ENCODE results near the gene DAZAP1.

DAZAP1 gene

GRCh38 chr19:1396019-1396767 is 11.2 kb upstream of the DAZAP1 start:
- Histone ChIP-seq H3K27ac (no peak overlapping the region), H3K4me3 (no peak overlapping the region)
- TF ChIP-seq CTCF (IDR thresholded peaks at IDR 0.05): no peak
- no peak for DNase-seq (ENCODE audit: low spot score)

GRCh38 chr19:1396768-1397679 is 10.4 kb upstream of the DAZAP1 start:
- no peak overlapping the region for H3K27ac ChIP-seq
- no peak for TF ChIP-seq CTCF (IDR thresholded peaks at IDR 0.05)
- H3K4me3 ChIP-seq: no peak overlapping the region
- no peak for DNase-seq (ENCODE audit: low spot score)

GRCh38 chr19:1397838-1398237 is 9.5 kb upstream of the DAZAP1 start:
- DNase-seq (ENCODE audit: low spot score): no peak
- Histone ChIP-seq H3K4me3 (no peak overlapping the region), H3K27ac (no peak overlapping the region)
- TF ChIP-seq CTCF (IDR thresholded peaks at IDR 0.05): no peak

GRCh38 chr19:1399079-1399478 is 8.3 kb upstream of the DAZAP1 start:
- H3K27ac ChIP-seq: no peak overlapping the region
- no peak overlapping the region for H3K4me3 ChIP-seq
- no peak for DNase-seq (ENCODE audit: low spot score)
- TF ChIP-seq CTCF (IDR thresholded peaks at IDR 0.05): no peak

GRCh38 chr19:1399745-1400144 is 7.6 kb upstream of the DAZAP1 start:
- peak overlapping the region in 1 of 2 donors; percentile 70 for H3K27ac ChIP-seq
- H3K4me3 ChIP-seq: no peak overlapping the region
- TF ChIP-seq CTCF (IDR thresholded peaks at IDR 0.05): no peak
- DNase-seq (ENCODE audit: low spot score): no peak

- DNase-seq (ENCODE audit: low spot score): no peak
- peak overlapping the region; percentile 34 to 70 for H3K27ac ChIP-seq
- peak overlapping the region; percentile 93 for H3K4me3 ChIP-seq
- TF ChIP-seq CTCF (IDR thresholded peaks at IDR 0.05): no peak
These were observed 6.9 kb upstream of the DAZAP1 start for GRCh38 chr19:1400281-1401137.

Measured in coronary artery (tissue), 2 donors.